WERI-Rb-1 (cell line): ENCODE data around the gene GBF1.
"Not testable (repeated sequence)": the region's sequence is repeated elsewhere in the genome, so short reads cannot be mapped to it uniquely, and the experiment has no call there.

ENCODE experiments used
- DNase-seq: peaks from one replicate; pipeline ENCODE4 v3.0.0-alpha.2; 2020
- H3K27ac ChIP-seq: fragments of 250-450 bp; sonication (Bioruptor Pico); 2 replicates; pipeline ENCODE4 v1.5.1; 2020; ENCODE audit warnings: mild to moderate bottlenecking, moderate library complexity
- H3K27me3 ChIP-seq: fragments of 250-450 bp; sonication (Bioruptor Pico); 2 replicates; pipeline ENCODE4 v1.5.1; 2021; ENCODE audit warnings: mild to moderate bottlenecking, low read depth, moderate library complexity; ENCODE audit not compliant: insufficient read depth, severe bottlenecking
- H3K36me3 ChIP-seq: fragments of 250-450 bp; sonication (Bioruptor Pico); 2 replicates; pipeline ENCODE4 v1.5.1; 2020; ENCODE audit warnings: mild to moderate bottlenecking, moderate library complexity
- H3K4me3 ChIP-seq: 2 replicates; pipeline ENCODE4 v1.5.1; 2011; ENCODE audit warnings: low read depth, mild to moderate bottlenecking, control low read depth, low read length
- H3K9me3 ChIP-seq: fragments of 250-450 bp; sonication (Bioruptor Pico); 2 replicates; pipeline ENCODE4 v1.5.1; 2021; ENCODE audit warnings: mild to moderate bottlenecking, moderate library complexity; ENCODE audit not compliant: severe bottlenecking
- CTCF ChIP-seq: IDR thresholded peaks from 2 replicates; pipeline ENCODE4 v1.5.1; 2011; ENCODE audit warnings: low read depth, mild to moderate bottlenecking, control low read depth, inconsistent platforms, low read length

Gene GBF1

DNA sequence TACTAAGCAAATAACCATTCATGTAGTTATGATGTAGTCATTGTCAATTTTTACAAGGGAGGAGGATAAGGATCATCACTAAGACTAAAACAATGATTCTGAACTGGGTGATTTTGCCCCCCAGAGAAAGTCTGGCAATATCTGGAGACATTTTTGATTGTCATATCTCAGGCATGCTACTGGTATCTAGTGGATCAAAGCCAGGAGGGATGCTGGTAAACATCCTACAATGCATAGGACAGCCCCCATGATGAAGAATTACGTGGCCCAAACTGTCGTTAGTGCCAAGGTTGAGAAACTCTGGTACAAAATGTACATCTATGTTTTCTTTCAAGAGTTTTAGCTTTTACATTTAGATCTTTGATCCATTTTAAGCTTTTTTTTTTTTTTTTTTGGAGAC, 57.3 kb downstream of the GBF1 start:
- no peak overlapping the region for H3K4me3 ChIP-seq
- no peaks in the 10 kb centered on the region for H3K27me3 ChIP-seq
- no peak for TF ChIP-seq CTCF
- peaks cover 12% of the 10 kb centered on the region for H3K36me3 ChIP-seq
- no peak overlapping the region for H3K27ac ChIP-seq
- DNase-seq, result no peak
- H3K9me3 ChIP-seq, result no peaks in the 10 kb centered on the region

GRCh38 chr10:102306006-102306405, 60.7 kb downstream of the GBF1 start:
- no peak for TF ChIP-seq CTCF
- no peak for DNase-seq
- Histone ChIP-seq H3K27ac (no peak overlapping the region), H3K9me3 (no peaks in the 10 kb centered on the region), H3K36me3 (peaks cover 10% of the 10 kb centered on the region), H3K4me3 (no peak overlapping the region), H3K27me3 (no peaks in the 10 kb centered on the region)

GRCh38 chr10:102306710-102307109, 61.4 kb downstream of the GBF1 start:
- Histone ChIP-seq H3K36me3 (peaks cover 10% of the 10 kb centered on the region), H3K9me3 (no peaks in the 10 kb centered on the region), H3K4me3 (no peak overlapping the region), H3K27ac (no peak overlapping the region), H3K27me3 (no peaks in the 10 kb centered on the region)
- no peak for DNase-seq
- TF ChIP-seq CTCF, result no peak

- not testable (repeated sequence) for H3K9me3 ChIP-seq, H3K27ac ChIP-seq, H3K27me3 ChIP-seq, H3K4me3 ChIP-seq, H3K36me3 ChIP-seq, DNase-seq
These were observed 63.0 kb downstream of the GBF1 start for GRCh38 chr10:102308318-102308717.

- no peak for TF ChIP-seq CTCF
- Histone ChIP-seq H3K36me3 (peaks cover 10% of the 10 kb centered on the region), H3K27ac (no peak overlapping the region), H3K9me3 (no peaks in the 10 kb centered on the region), H3K27me3 (no peaks in the 10 kb centered on the region), H3K4me3 (no peak overlapping the region)
- no peak for DNase-seq
These were observed 63.9 kb downstream of the GBF1 start for GRCh38 chr10:102309236-102309635.

DNA sequence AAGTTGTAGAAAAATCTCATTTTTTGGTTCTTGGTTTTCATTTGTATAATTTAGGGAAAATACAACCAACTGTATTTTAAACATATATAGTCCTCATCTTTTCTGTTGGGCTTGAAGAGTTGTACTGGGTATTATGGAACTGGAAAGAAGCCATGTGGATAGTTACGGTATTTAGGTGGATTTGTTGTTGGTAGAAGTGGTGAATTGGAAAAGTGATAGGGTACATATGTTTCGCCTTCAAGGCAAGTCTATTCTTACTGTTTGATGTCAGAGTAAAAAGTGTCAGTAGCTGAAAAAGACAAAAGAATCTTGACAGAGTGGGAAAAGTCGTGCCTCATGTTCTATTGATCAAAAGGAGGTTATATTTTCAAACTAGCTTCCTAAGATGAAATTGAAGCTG, 64.6 kb downstream of the GBF1 start:
- Histone ChIP-seq H3K4me3 (no peak overlapping the region), H3K27me3 (no peaks in the 10 kb centered on the region), H3K27ac (no peak overlapping the region), H3K9me3 (no peaks in the 10 kb centered on the region), H3K36me3 (peaks cover 10% of the 10 kb centered on the region)
- DNase-seq, result no peak
- TF ChIP-seq CTCF, result no peak
